DMS 273 treated with DMSO at 0.1 percent for 48 hours (cell line): ENCODE results near the gene SRRD.
"Not testable (repeated sequence)": the region's sequence is repeated elsewhere in the genome, so short reads cannot be mapped to it uniquely, and the experiment has no call there.

Experiments
- DNase-seq: peaks from one replicate; lab custom pipeline; 2025; lab: John Stamatoyannopoulos, UW

Gene SRRD, protein sequence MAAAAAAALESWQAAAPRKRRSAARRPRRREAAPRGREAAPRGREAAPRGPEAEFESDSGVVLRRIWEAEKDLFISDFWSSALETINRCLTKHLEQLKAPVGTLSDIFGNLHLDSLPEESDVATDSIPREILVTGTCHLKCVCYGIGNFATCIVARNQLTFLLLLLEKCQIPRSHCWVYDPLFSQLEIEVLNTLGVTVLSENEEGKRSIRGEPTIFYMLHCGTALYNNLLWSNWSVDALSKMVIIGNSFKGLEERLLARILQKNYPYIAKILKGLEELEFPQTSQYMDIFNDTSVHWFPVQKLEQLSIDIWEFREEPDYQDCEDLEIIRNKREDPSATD

DNA sequence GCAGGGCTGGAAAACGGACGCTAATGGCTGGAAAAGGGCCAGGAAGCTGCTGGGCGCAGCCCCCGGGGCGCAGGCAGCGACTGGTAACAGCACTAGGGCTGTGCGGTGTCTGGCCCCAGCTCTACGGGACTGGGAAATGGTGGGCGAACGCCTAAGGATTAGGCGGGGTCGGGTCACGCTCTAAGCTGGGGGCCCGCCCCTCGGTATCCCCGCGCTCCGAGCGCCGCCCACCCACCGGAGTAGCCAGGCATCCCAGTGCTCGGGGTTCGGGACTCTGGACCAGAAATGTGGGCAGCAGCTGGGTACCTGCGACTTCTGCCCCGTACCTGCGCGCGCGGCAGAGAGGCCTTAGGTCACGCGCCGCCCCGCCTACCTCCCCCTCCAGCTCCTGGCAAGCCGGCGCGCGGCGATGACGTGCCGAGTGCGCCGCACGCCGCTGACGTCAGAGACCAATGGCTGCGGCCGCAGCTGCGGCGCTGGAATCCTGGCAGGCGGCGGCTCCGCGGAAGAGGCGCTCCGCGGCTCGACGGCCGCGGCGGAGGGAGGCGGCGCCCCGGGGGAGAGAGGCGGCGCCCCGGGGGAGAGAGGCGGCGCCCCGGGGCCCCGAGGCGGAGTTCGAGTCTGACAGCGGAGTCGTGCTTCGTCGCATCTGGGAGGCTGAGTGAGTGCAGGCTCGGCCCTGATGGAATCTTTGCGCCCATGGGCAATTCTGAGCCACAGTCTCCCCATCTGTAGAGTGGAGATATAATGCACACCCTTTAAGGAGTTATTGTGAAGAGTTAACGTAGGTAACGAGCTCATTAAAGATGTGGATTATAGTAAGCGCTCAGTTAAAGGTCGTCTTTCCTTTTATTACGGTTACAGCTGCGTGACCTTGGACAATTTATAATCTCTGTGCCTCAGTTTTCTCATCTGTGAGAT lies at the start of gene SRRD, which contains the start of gene HPS4:
SRRD (plus strand) TSS at position 439 of the 921 bp plus-strand sequence; CDS start at position 453, 14 bp downstream.
HPS4 (minus strand) TSS at position 345 of the 921 bp plus-strand sequence. CDS start 2,021 bp downstream, outside the sequence.
- peak; percentile 47 for DNase-seq

DNA sequence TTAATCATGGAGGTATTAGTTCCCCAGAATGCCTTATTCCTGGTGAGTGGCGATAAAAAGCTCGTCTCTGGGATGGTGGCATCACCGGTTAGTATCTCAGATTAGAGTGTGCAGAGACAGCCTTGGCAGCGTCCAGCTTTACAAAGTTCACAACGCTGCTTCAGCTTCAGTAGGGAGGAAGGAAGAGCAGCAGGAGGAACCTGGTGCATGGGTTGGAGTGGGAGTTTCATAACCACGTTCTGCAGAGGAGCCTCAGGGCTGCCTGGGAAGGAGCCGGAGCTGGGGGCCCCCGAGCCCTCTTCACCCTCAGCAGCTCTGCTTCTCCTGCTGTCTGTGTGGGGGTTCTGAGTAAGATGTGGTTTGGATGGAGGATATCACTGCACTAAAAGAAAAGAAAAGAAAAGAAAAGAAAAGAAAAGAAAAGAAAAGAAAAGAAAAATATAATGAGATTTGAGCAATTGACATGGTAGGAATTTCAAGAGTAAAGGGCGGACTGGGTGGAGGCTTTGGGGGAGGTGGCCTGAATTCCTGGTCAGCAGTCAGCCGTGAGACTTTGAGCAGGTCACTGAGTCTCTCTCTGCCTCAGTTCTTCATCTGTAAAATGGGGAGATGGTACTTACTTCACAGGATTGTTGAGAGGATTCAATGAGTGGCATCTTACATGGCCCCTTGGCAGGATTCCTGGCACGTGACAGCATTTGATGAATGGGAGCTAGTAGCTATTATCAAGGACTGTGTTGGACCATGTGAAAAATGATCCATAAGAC lies 48.2 kb upstream of the SRRD start:
- no peak for DNase-seq

DNA sequence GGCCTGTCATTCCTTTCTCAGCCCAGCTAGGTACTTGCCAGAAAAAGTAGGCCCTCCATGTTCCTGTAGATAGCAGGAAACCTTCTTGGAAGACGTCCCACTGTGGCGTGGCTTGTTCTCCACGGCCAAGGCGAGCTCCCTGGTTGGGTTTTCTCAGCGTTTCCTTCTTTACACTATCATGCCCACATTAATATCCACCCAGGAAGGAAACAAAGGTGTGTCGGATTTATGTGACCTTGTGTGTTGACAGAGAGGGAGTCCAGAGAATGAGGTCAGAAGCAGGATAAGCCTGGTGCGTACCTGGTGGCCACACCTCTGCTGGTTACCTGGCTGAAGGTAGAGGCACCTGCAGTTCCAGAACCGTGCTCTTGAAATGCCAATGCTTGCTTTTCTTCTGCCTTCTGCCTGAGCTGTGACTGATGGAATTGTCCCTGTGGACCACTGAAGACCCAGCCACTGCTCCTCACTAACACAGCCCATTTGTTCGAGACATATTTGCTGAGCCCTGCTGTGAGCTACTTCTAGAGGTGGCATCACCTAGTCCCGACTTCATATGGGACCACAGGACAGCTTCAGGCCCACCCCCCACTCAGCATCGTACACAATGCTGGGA lies 46.7 kb upstream of the SRRD start:
- no peak for DNase-seq

DNA sequence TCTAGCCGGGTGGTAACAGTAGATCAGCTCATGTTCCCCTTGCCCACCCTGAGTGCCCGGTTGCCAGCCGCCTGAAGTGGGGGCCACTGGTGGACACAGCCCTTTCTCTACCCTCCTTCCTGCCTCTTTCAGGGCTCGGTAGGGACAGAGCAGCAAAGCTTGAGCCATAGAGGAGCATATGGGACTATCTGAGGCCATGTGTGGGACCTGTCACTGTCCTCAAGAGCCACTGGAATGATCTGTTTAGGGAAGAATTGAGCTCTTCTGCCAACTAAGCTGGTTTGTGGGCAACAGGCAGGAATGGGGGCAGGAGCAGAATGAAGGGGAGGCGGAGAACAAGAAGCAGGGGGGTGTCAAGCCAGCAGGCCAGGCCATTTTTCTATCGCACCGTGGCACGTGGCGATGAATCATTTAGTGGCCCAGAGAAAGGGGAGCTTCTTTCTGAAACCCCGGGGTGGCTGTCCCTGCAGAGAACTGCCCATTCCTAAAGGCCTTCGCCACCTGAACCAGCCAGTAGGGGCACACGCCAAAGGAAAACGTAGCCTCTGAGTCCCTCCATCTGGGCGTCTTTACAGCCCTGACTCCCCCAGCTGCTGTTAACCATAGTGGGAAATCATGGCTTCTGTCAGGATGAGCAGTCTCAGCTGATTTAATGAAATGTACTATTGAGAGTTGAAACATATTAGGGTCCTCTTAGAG lies 45.8 kb upstream of the SRRD start:
- no peak for DNase-seq

DNA sequence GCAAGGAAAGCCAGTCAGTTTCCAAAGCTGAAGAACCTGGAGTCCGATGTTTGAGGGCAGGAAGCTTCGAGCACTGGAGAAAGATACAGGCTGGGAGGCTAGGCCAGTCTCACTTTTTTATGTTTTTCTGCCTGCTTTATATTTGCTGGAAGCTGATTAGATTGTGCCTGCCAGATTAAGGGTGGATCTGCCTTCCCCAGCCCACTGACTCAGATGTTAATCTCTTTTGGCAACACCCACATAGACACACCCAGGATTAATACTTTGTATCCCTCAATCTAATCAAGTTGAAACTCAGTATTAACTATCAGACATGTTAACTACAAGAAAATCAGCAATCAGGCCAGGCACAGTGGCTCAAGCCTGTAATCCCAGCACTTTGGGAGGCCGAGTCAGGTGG lies 44.9 kb upstream of the SRRD start:
- DNase-seq, result not testable (repeated sequence)

DNA sequence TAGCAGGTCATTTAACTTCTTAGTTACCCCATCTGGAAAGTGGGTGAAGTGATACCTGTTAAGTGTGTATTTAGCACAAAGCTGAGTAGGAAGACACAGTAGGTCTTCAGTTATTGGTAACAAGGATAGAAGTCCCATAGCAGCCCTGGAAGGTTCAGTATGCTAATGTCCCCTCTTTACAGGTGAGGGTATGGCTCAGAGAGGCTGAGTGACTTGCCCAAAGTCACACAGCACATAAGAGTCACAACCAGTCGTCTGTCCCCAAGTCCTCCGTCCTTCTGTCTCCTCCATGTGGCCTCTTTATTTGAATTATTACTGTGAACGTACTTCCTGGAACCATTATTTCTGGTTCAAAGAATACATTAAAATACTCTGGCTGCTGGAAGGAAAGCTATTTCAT lies 44.1 kb upstream of the SRRD start:
- no peak for DNase-seq

DNA sequence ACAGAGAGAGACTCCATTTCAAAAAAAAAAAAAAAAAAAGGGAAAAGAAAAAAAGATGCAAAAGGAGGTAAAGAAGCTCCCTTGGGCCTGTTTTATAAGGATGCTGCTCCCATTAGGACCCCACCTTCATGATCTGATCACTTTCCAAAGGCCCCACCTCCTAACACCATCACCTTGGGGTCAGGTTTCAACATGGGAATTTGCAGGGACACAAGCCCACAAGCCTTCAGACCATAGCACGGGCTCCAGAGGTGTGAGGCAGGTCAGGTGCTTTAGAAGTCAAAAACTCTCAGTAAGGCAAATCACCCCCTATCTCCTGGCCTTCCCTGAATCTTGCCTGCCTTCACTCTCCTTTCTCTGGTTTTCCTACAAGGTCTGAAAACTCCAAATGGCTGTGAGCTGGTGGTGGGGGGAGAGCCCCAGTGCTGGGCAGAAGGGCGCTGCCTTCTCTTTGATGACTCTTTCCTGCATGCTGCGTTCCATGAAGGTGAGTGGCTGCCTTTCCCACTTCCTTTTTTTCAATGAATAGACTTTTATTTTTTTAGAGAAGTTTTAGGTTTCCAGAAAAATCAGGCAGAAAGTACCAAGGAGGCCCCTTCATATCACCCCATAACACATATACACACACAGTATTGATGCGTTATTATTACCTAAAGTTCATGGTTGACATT lies 41.5 kb upstream of the SRRD start:
- no peak for DNase-seq

DNA sequence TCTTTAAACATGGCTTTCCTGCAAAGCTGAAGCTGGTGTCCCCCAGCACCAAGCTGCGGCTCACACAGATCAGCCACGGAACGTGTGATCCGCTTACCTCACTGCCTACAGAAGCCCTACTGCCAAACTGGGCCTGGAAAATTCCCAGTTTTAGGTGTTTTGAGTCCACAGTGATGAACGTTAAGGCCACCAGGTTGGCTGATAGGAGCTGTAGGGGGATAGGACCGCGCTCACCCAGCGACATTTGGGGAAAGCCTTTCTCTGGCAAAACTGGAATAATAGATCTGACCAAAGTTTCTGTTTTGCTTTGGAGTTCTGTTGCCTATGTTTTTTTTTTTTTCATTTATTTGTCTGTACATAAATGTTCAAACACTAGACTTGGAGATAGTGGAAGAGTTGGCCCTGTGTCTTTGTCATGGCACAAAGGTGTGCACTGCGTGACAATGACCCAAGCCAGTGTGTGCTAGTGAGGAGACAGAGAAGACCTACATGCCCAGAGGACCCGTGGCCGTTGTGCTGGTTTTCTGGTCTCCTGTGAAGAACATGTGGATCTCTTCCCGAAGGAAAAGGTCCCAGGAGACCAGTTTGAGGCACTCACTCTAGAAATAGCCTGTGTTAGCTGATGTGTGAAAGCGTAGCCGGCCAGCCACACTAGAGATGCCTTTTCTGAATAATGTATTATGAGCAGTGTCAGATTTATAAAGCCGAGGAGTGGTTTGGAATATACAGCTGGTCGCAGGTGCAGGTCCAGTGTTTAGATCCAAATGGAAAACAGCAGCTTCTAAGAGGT lies 39.6 kb upstream of the SRRD start:
- DNase-seq, result no peak

DNA sequence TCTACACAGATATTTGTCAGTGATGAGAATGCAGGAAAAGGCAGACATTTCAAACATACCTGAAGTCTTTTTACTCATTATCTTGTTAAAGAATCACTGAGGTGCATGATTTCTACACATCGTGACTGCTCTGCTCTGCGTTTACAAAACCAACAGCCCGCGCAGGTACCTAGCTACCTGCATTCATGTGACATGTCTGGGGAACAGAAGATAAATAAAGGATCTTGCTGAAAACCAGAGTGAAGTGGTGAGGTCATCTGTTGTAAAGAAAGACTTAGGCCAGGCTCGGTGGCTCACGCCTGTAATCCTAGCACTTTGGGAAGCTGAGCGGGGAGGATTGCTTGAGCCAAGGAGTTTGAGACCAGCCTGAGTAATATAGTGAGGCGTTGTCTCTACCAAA lies 38.9 kb upstream of the SRRD start:
- no peak for DNase-seq

DNA sequence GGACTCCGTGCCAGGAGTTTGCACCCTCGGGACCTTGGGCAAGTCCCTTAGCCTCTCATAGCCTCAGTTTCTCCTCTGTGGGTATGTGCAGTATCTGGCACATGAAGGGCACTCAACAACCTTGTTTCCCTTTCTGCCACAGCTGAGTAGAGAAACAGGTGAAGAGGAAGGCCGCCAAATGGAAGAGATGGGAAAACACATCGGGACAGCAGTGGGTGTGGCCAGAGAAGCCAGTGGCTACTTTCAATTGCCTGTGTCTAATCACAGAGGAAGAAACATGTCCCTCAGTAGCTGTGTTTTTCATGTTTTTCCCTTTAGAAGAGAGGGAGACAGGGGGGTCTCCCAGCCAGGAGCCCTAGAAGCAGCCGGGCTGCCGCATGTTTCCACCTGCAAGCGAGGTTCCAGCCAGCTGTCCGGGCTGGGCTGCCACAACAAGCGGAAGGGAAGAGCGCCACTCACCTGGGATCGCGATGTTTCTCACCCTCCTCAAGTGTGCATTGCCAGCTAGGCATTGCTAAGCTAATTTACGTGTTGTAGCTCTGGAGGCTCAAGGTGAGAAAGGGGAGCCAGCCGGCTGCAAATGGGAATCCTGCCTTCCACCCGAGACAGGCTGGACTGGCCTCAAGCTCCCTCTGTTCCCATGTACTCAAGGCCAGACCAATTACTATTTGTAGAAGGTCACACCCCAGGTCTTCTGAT lies 38.0 kb upstream of the SRRD start:
- no peak for DNase-seq

DNA sequence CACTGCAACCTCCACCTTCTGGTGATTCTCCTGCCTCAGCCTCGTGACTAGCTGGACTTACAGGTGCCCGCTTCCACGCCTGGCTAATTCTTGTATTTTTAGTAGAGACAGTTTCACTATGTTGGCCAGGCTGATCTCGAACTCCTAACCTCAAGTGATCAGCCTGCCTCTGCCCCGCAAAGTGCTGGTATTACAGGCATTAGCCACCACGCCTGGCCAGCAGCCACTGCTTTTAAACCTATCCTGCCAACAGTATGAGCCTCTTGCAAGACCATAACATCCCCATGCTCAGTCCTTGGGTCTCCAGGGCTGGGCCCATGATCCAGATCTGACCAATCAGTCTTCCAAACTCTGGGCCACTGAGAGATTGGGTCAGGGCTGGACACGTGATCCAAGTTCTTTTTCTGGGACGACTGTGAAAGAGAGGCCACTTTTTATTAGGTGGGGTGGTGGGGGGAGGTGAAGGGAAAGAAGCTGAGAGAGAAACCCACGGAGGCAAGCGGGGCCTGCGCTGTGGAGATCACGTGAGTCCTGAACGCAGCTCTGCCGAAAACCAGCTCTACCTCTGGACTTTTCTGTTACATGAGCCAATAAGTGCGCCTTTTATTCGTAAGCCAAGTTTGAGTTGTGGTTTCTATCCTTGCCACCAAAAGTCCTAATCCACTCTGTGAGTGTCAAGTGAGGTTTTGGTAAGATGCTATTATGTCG lies 36.7 kb upstream of the SRRD start:
- no peak for DNase-seq

DNA sequence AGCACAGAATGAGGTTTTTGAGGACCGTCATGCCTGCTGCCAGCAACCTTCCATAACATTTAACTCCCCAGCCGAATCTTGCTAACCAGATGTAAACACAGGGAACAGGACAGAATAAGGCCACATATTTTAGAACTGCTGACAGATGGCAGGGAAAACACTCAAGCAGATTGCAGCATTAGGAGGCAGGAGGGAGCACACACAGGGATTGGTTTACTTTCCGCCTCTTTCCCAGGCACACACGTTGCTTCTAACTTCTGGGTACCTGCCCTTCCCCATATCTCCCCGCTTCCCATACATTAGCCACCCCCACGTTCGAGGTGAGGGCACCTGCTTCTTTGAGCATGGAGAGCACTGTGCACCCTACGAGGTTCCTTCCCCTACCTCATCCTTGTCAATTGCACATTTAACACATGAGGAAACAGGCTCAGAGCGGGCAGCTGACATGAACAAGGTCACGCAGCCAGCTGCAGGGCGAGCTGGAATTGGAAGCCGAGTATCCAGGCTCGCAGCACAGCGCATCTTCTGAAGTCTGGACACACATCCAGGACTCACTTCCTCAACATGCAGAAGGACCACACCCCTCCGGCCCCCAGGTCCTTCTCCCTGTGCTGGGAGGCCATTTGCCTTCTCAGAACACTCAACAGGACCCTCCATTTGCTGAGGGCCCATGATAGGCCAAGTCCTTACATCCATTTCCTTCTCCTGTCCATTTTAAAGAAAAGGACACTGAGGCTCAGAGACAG lies 35.9 kb upstream of the SRRD start:
- peak; percentile 86 for DNase-seq

DNA sequence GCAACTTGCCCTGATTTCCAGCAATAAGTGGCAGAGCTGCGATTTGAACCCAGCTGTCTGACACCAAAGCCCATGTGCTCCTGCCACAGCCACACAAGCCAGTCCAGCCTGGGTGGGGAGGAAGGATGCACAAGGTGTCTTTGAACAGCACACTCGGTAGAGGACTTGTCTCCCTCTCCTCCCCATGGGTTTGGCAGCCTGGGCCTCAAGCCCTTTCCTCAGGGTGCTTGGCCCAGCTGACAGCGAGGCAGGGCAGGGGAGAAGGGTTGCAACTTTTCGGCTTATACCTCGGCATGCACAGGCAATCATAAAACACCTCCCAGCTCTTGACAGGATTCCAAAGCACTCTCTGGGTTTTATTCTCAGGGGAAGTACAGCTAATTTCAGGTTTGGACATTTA lies 35.3 kb upstream of the SRRD start:
- DNase-seq, result no peak

DNA sequence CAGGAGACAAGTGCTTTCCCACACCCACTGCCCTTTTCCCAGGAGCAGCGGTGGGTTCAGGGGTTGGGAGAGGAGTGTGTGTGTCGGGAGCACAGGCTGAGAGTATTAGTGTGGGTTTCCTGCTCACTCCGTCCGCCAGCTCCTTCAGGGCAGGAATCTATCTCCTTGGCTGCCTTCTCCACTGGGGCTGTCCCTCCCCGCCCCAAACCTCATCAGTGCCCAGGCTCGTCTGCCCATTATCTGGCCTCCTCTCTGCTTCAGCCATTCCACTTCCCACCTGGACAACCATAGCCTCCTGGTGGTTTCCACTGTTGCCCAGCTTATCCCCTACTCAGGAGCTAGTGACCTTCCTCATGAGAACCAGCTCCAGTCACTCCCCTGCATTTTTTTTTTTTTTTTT lies 34.7 kb upstream of the SRRD start:
- no peak for DNase-seq

DNA sequence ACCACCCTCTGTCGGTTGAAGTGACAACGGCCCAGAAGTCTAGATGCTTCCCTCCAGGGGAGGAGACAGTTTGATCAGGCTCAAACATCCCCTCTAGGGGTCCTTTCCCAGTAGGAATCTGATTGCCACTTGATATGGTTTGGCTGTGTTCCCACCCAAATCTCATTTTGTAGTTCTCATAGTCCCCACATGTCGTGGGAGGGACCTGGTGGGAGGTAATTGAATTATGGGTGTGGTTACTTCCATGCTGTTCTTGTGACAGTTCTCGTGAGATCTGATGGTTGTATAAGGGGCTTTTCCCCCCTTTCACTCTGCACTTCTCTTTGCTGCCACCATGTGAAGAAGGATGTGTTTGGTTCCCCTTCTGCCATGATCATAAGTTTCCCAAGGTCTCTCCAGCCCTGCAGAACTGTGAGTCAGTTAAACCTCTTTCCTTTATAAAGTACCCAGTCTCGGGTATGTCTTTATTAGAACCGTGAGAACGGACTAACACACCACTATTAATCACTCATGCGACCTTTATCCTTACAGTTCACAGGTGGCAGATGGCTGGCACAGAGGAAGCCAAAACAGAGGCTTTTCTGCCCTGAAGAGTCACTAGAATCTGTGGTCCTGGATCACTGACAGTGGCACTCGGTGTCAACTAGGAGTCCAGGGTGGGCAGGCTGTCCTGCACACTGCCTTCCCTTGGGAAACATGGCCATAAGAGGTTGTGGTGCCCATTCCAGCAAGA lies 33.1 kb upstream of the SRRD start:
- DNase-seq, result no peak

DNA sequence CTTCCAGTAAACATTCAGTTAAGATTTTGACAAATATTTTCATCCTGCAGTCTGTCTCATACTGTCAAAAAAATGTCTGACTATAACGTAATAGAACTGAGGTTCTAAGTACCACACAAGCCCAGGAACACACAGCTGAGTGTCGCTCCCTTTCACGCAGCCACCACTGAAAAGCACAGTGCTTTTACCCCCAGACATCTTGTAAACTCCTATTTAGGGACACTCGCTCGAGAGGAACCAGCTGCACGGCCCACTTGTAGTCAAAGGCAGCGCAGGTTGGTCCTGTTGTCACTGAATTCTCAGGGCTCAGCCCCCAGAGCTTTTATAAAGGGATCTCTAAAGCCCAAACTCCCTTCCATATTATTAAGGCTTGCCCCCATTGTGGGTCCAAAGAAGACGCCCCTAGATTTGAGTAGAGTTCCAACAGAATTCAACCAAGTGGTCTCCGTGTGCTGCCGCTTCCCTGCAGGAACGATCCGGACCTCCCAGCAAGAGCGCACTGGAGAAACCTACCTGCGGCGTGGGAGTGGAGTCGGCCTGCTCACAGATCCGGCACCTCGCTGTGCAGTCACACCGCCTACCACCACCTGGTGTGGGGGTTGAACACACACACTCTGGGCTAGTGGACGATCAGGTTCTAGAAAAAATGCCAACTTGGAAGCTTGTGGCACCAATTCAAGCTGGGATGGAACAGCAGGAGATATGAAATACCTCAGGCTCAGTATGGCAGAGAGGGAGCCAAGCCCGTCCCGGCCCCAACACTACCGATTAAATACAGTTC lies 31.3 kb upstream of the SRRD start:
- DNase-seq, result no peak
